GM12865 (cell line): ENCODE measurements around the gene CRYBG2.

Source experiments
- DNase-seq: peaks from one replicate; pipeline ENCODE4 v3.0.0; 2010; ENCODE audit warnings: low read depth
- H3K4me3 ChIP-seq: 2 replicates; pipeline ENCODE4 v1.5.1; 2011; ENCODE audit warnings: mild to moderate bottlenecking, low read depth, low read length, control low read depth
- TF ChIP-seq, protein P1 (sequence below): IDR thresholded peaks from 2 replicates; pipeline ENCODE4 v1.5.1; 2011; ENCODE audit warnings: low read length, control low read depth, low read depth, inconsistent platforms; ENCODE audit not compliant: insufficient read depth; ENCODE audit errors: missing control alignments

The CRYBG2 gene

DNA sequence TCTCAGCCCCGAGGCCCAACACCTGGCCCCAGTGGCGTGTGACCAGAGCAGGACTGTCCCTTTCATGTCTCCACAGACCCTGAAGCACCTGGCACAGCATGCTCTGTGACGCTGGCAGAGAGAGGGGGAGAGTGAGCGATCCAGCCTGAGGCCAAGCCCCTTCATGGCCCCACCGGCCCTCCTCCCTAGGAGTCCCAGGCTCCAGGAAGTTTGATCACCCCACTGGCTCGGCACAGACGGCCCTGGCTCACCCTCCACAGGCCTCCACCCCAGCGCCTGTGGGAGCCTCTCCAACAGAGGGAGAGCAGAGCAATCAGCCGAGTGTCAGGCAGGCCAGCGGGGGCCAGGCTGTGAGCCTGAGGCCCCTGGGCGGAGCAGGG, 63.1 kb downstream of the CRYBG2 start:
- H3K4me3 ChIP-seq = no peak overlapping the region

DNA sequence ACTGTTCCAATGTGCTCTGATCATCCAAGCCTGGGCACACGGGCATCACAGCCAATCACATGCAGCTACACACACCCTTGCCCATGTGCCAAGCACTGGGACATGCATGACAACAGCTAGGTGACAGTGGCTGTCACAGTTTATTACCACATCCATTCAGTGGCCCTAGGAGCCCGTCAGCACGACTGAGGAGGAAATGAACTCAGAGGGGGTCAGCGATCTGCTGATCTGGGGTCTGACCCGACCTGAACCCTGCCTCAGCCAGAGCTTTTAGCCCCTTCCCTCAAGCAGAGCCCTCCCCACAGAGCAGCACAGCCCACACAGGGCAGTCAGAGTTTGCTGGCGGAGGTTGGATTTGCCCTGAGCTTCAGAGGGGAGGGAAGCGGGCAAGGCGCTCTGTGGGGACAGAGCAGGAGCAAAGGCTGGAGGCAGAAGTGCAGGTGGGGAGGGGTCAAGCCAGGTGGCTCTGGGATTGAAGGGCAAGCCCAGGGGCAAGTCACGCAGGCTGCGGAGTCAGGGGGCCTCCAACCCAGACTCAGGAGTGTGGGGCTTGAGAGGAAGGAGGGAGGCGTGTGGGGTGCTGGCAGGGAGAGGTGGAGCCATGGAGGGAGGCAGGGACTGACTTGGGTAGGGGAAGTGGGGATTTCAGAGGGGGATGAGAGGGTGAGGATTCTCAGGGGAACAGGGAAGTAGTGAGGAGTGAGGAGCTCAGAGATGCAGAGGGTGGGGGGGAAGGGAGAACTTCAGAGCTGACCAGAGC, 63.6 kb downstream of the CRYBG2 start:
- TF ChIP-seq, protein P1, sequence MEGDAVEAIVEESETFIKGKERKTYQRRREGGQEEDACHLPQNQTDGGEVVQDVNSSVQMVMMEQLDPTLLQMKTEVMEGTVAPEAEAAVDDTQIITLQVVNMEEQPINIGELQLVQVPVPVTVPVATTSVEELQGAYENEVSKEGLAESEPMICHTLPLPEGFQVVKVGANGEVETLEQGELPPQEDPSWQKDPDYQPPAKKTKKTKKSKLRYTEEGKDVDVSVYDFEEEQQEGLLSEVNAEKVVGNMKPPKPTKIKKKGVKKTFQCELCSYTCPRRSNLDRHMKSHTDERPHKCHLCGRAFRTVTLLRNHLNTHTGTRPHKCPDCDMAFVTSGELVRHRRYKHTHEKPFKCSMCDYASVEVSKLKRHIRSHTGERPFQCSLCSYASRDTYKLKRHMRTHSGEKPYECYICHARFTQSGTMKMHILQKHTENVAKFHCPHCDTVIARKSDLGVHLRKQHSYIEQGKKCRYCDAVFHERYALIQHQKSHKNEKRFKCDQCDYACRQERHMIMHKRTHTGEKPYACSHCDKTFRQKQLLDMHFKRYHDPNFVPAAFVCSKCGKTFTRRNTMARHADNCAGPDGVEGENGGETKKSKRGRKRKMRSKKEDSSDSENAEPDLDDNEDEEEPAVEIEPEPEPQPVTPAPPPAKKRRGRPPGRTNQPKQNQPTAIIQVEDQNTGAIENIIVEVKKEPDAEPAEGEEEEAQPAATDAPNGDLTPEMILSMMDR = no peak
- no peak for DNase-seq
- H3K4me3 ChIP-seq = no peak overlapping the region; the same call in none of the 2 replicates

More for the DNA sequence above, 63.1 kb downstream of the CRYBG2 start:
- TF ChIP-seq, protein P1 = no peak
- peak; percentile 24 for DNase-seq

DNA sequence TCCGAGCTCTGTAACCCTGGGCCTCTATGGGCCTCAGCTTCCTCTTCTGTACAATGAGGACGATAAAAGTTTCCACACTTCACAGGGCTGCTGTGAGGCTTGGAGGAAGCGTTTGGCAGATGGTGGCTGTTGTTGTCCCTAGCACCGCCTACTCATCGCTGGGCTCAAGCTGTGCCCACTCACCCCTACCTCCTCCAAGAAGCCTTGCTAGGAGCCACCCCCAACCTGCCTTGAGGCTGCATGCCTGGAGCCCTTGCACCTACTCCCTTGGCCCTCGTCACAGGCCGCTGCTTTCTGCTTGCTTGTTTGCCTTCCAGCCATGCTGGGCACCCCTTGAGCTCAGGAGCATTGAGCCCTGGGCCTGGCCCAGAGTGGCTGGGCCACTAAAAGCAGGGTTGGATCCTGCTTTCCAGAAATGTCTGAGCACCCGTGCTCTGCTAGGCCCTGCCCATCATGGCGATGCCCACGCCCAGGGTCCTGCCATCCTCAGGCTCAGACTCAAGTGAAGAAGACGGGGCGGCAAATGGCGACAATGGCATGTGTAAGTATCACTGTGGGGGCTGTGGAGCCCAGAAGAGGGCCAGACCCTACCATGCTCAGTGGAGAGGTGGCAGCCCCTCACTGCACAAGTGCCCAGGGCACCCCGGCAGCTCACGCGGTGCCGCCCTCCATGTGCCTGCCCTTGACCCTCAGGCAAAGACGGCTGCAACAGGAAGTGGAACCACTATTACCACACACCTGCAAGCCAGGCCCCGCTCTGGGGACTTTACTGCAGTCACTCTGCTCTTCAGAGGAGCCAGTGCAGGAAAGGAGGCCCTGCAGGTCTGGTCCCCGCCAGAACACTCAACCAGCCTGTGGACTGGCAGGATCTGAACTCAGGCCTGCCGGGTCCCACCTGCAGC, 64.5 kb downstream of the CRYBG2 start:
- peak; percentile 92 for DNase-seq
- TF ChIP-seq, protein P1 = no peak
- peak overlapping the region; percentile 34 for H3K4me3 ChIP-seq

DNA sequence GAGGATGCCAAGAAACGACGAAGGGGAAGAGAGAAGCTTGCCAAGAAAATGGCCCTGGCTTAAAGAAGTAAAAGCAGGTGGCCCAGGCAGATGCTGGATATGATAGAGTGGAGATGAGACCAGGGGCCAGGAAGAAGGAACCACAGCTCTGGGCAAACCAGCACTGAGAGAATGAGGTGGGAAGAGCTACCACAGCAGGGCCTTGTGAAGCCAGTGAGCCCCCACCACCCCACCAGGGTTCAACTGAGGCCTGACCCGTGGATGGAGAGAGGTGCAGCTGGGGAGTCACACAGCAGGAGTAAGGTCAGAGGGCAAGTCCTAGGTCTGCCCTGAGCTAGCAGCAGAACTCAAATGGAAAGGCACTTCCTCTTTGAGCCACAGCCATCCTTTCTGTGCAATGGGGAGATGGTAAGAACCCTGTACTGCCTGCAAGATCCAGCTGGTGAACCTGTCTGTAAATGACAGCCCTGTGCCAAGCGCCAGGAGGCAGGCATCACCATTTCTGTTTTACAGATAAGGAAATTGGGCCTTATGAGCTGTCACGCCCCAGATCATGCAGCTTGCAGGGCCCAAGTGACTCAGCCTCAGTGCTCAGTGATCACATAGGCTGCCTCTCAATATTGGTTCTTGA, 65.5 kb downstream of the CRYBG2 start:
- H3K4me3 ChIP-seq = peak overlapping the region; percentile 34; the same call in 1 of the 2 replicates
- TF ChIP-seq, protein P1 = no peak
- DNase-seq = peak; percentile 77

DNA sequence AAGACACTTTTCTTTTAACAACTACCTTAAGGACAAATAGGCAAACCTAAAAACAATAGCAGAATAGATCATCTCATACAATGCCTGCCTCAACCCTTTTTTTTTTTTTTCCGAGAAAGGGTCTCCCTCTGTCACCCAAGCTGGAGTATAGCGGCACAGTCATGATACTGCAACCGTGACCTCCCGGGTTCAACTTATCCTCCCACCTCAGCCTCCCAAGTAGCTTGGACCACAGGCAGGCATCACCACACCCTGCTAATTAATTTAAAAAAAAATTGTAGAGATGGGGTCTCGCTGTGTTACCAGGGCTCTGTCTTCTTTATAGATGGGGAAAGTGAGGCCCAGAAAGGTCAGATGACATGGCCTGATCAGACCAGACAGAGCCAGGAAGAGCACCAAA, 66.1 kb downstream of the CRYBG2 start:
- TF ChIP-seq, protein P1 = no peak

DNA sequence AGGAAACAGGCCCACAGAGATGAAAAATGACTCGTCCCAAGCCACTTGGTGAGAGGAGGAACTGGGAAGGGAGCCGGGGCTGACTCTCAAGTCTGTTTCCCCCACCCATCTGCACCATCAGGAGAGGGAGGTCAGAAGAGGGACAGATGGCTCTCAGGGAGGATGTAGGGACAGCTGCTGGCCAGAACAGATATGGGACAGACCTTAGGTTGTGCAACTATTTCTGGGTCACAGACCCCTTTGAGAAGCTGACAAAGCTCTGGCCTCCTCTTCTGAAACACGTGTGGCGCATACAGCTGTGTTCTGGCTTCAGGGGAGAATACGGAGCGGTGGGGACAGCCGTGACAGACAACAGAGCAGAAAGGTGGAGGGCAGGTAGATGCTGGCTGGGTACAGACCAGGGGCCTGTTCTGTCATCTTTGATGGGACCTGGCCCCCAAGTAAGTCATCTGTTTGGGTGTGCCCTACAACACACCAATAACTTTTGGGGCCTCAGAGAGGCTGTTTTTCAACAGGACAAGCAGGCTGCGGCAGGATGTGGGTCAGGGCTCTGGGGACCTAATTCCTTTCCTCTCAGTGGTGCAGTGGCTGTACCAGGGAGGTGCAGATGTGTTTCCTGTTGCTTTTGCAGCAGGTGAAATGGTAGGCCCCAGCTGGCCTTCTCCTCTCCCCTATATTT, 66.8 kb downstream of the CRYBG2 start:
- TF ChIP-seq, protein P1 = no peak
- peak overlapping the region; percentile 19 for H3K4me3 ChIP-seq
- peak; percentile 94 for DNase-seq

More for the DNA sequence above, 66.1 kb downstream of the CRYBG2 start:
- peak overlapping the region; percentile 7; the same call in 1 of the 2 replicates for H3K4me3 ChIP-seq
- peak; percentile 10 for DNase-seq
